ENCODE data around the gene DAPK3.

DNA sequence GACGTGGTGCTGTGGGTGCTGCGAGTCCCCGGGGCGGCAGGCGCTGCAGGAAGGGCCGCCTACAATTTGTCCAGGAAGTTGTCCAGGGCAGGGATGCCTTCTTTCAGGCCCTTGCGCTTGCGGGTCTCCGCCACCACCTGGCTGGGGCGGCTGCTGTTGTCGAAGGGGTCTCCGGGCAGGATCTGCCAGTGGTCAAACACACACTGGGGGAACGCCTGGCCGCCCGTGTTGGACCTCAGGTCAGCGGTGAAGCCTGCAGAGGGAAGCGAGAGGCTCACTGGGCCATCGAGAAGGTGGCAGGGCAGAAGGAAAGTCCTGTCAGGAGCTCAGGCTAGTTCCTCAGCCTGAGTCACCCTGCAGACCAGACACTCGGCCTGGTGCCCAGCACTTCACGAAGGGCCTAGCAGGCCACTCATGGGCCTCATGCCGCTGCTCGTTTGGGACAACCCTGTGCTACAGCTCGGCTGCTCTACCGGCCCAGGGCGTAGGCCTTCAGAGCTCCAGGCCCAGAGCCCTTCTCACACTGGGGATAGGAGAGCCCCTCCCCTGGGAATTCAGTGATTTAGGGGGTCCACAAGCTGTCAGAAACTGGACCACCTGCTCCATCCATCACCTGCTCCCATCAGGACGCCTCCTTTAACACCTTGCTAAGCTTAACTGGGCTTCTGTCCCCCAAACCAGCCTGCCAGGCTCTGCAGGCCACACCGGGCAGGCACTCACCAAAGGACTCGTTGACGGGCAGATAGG is 5.8 kb upstream of the DAPK3 start:
- no peak for TF ChIP-seq CTCF (IDR thresholded peaks at IDR 0.05; ENCODE audit: low read length)
- TF ChIP-seq EZH2phosphoT487 (IDR thresholded peaks at IDR 0.05; ENCODE audit: low read length): no peak
